H1 (cell line): ENCODE results near the gene FRMD4A. TPM values are rescaled to one million over a fixed set of nuclear protein-coding genes. Genes with fewer than 3 reads are reported as not detected.

ENCODE experiments used
- CTCF ChIA-PET: fragments of 300-600 bp; sonication (Branson Sonifier 250); formaldehyde crosslinking; loops from one replicate; lab custom pipeline; 2021; ENCODE audit not compliant: partially characterized antibody; lab: Charles Lee
- POLR2A ChIA-PET: fragments of 300-600 bp; sonication (Branson Sonifier 250); formaldehyde crosslinking; loops from one replicate; lab custom pipeline; 2021; ENCODE audit warnings: inconsistent platforms; ENCODE audit not compliant: partially characterized antibody; lab: Charles Lee
- DNase-seq, 2 experiments: peaks; one replicate each; pipeline versions ENCODE4 v3.0.0 to v3.0.0-alpha.2; 2010 to 2022; ENCODE audit warnings: low spot score in 2 of 2, low read depth in 1 of 2, mixed read lengths in 1 of 2
- FAIRE-seq: peaks from 2 replicates; lab custom pipeline; 2011; peaks lifted over from hg19 to GRCh38; lab: Jason Lieb, UNC
- H2AFZ ChIP-seq: 2 replicates; pipeline ENCODE4 v1.8.1; 2012; ENCODE audit warnings: low read length, inconsistent platforms
- H2AK5ac ChIP-seq: 2 replicates; pipeline ENCODE4 v1.6.1; 2013; ENCODE audit warnings: low read depth, low read length
- H2BK120ac ChIP-seq: replicated peaks from 2 replicates; pipeline ENCODE3; 2013; ENCODE audit warnings: low read depth, low read length, inconsistent platforms
- H2BK12ac ChIP-seq: 2 replicates; pipeline ENCODE4 v1.6.1; 2013; ENCODE audit warnings: low read depth, low read length
- H2BK15ac ChIP-seq: 2 replicates; pipeline ENCODE4 v1.6.1; 2013; ENCODE audit warnings: low read length
- H2BK20ac ChIP-seq: 2 replicates; pipeline ENCODE4 v1.6.1; 2013; ENCODE audit warnings: low read length
- H2BK5ac ChIP-seq: 2 replicates; pipeline ENCODE4 v1.6.1; 2013; ENCODE audit warnings: low read depth, low read length
- H3K14ac ChIP-seq: 2 replicates; pipeline ENCODE4 v1.6.1; 2013; ENCODE audit warnings: inconsistent platforms; ENCODE audit not compliant: insufficient read length
- H3K18ac ChIP-seq: 2 replicates; pipeline ENCODE4 v1.6.1; 2013; ENCODE audit warnings: low read length; ENCODE audit errors: extremely low read depth
- H3K23ac ChIP-seq: 2 replicates; pipeline ENCODE4 v1.6.1; 2013; ENCODE audit warnings: inconsistent platforms; ENCODE audit not compliant: insufficient read length
- H3K23me2 ChIP-seq: 2 replicates; pipeline ENCODE4 v1.6.1; 2013; ENCODE audit warnings: low read depth, low read length
- H3K27ac ChIP-seq: 2 replicates; pipeline ENCODE4 v1.6.1; 2011; ENCODE audit warnings: low read depth, low read length, inconsistent platforms
- H3K27me3 ChIP-seq, 4 experiments: replicated peaks in 1 of 4; 1 replicate in 1 of 4; 2 replicates in 3 of 4; pipeline versions ENCODE4 v1.6.1 to v1.8.1; 2011 to 2013; ENCODE audit warnings: low read length in 3 of 4, mild to moderate bottlenecking in 3 of 4, inconsistent platforms in 2 of 4, mixed read lengths in 2 of 4, moderate library complexity in 1 of 4; ENCODE audit not compliant: control insufficient read depth in 3 of 4, insufficient read depth in 3 of 4; ENCODE audit errors: extremely low read depth in 1 of 4
- H3K36me3 ChIP-seq, 4 experiments: 2 replicates each; pipeline versions ENCODE4 v1.6.1 to v1.8.1; 2011 to 2013; ENCODE audit warnings: mild to moderate bottlenecking in 4 of 4, low read length in 3 of 4, moderate library complexity in 2 of 4, control low read depth in 1 of 4, inconsistent platforms in 1 of 4; ENCODE audit not compliant: insufficient read depth in 4 of 4, control insufficient read depth in 2 of 4
- H3K4ac ChIP-seq: replicated peaks from 2 replicates; pipeline ENCODE3; 2013; ENCODE audit warnings: low read length, low read depth, mixed read lengths, inconsistent platforms; ENCODE audit not compliant: insufficient read length
- H3K4me1 ChIP-seq, 4 experiments: replicated peaks in 1 of 4; 1 replicate in 1 of 4; 2 replicates in 3 of 4; pipeline versions ENCODE4 v1.6.1 to v1.8.1; 2011 to 2013; ENCODE audit warnings: low read length in 3 of 4, inconsistent platforms in 2 of 4, mixed read lengths in 1 of 4; ENCODE audit not compliant: insufficient read depth in 4 of 4, control insufficient read depth in 3 of 4
- H3K4me2 ChIP-seq, 2 experiments: 2 replicates each; pipeline versions ENCODE4 v1.6.1 to v1.8.1; 2011 to 2013; ENCODE audit warnings: low read depth in 2 of 2, low read length in 2 of 2, control low read depth in 1 of 2, inconsistent platforms in 1 of 2, mild to moderate bottlenecking in 1 of 2; ENCODE audit not compliant: insufficient read depth in 1 of 2
- H3K4me3 ChIP-seq, 4 experiments: fragments of 200-600, 300-600 bp in 1 of 4; sonication (generic), shearing (Covaris generic), sonication (Bioruptor Twin) in 1 of 4; 2 replicates each; pipeline versions ENCODE4 v1.5.1 to v1.8.1; 2011 to 2016; ENCODE audit warnings: low read length in 4 of 4, low read depth in 3 of 4, control low read depth in 2 of 4, inconsistent platforms in 2 of 4, mild to moderate bottlenecking in 2 of 4, mixed read lengths in 1 of 4, moderate library complexity in 1 of 4; ENCODE audit not compliant: insufficient read depth in 2 of 4; ENCODE audit errors: extremely low read depth in 1 of 4
- H3K56ac ChIP-seq: replicated peaks from 2 replicates; pipeline ENCODE3; 2013; ENCODE audit warnings: low read depth, mild to moderate bottlenecking, mixed read lengths, low read length, inconsistent platforms; ENCODE audit not compliant: insufficient read length
- H3K79me1 ChIP-seq: 2 replicates; pipeline ENCODE4 v1.6.1; 2013; ENCODE audit warnings: low read depth, low read length, control low read depth
- H3K79me2 ChIP-seq, 2 experiments: 2 replicates each; pipeline versions ENCODE4 v1.6.1 to v1.8.1; 2012 to 2013; ENCODE audit warnings: low read length in 2 of 2, mild to moderate bottlenecking in 2 of 2, inconsistent platforms in 1 of 2; ENCODE audit not compliant: insufficient read depth in 2 of 2, control insufficient read depth in 1 of 2
- H3K9ac ChIP-seq, 4 experiments: replicated peaks in 1 of 4; 1 replicate in 1 of 4; 2 replicates in 3 of 4; pipeline versions ENCODE4 v1.6.1 to v1.8.1; 2011 to 2013; ENCODE audit warnings: low read depth in 3 of 4, low read length in 3 of 4, control low read depth in 2 of 4, mild to moderate bottlenecking in 2 of 4, moderate library complexity in 2 of 4, inconsistent platforms in 1 of 4; ENCODE audit errors: extremely low read depth in 1 of 4
- H3K9me3 ChIP-seq, 2 experiments: 2 replicates each; pipeline versions ENCODE4 v1.6.1 to v1.8.1; 2012 to 2013; ENCODE audit warnings: mild to moderate bottlenecking in 2 of 2, moderate library complexity in 2 of 2, control low read depth in 1 of 2, inconsistent platforms in 1 of 2, low read depth in 1 of 2, low read length in 1 of 2, mixed read lengths in 1 of 2; ENCODE audit not compliant: insufficient read depth in 2 of 2
- H4K20me1 ChIP-seq, 2 experiments: replicated peaks in 1 of 2; 2 replicates each; pipeline versions ENCODE3 to v1.8.1; 2011 to 2013; ENCODE audit warnings: inconsistent platforms in 2 of 2, low read length in 2 of 2, mild to moderate bottlenecking in 1 of 2; ENCODE audit not compliant: insufficient read depth in 2 of 2, control insufficient read depth in 1 of 2
- H4K5ac ChIP-seq: 2 replicates; pipeline ENCODE4 v1.6.1; 2013; ENCODE audit warnings: low read length, low read depth, mixed read lengths, inconsistent platforms; ENCODE audit not compliant: insufficient read length
- H4K8ac ChIP-seq: 2 replicates; pipeline ENCODE4 v1.8.0; 2013; ENCODE audit warnings: mild to moderate bottlenecking, moderate library complexity, low read length, inconsistent platforms; ENCODE audit not compliant: insufficient read depth; ENCODE audit errors: extremely low read depth
- H4K91ac ChIP-seq: replicated peaks from 2 replicates; pipeline ENCODE3; 2013; ENCODE audit warnings: low read length, mixed read lengths, inconsistent platforms; ENCODE audit not compliant: insufficient read length
- BACH1 ChIP-seq: IDR thresholded peaks from 2 replicates; pipeline ENCODE4 v1.6.1; 2012; ENCODE audit warnings: low read length, improper control_type of control experiment
- CEBPB ChIP-seq: IDR thresholded peaks from 2 replicates; pipeline ENCODE4 v1.6.1; 2012; ENCODE audit warnings: low read depth, low read length
- GTF2F1 ChIP-seq: IDR thresholded peaks from 2 replicates; pipeline ENCODE4 v1.6.1; 2012; ENCODE audit warnings: low read depth, low read length, improper control_type of control experiment, borderline replicate concordance
- HDAC6 ChIP-seq: IDR thresholded peaks from one replicate; pipeline ENCODE4 v1.7.1; 2012; ENCODE audit warnings: low read depth, mild to moderate bottlenecking, inconsistent platforms, low read length, moderate library complexity
- KDM4A ChIP-seq: IDR thresholded peaks from one replicate; pipeline ENCODE4 v1.7.1; 2012; ENCODE audit warnings: low read depth, mild to moderate bottlenecking, moderate library complexity, low read length, inconsistent platforms; ENCODE audit not compliant: severe bottlenecking
- NANOG ChIP-seq: IDR thresholded peaks from 2 replicates; pipeline ENCODE4 v1.6.1; 2011; ENCODE audit warnings: low read length, low read depth, mild to moderate bottlenecking, inconsistent platforms; ENCODE audit not compliant: insufficient read depth, poor library complexity, severe bottlenecking
- RAD21 ChIP-seq, 2 experiments: IDR thresholded peaks in 1 of 2; conservative IDR thresholded peaks in 1 of 2; 2 replicates each; pipeline ENCODE4 v1.6.1; 2011; ENCODE audit warnings: low read depth in 2 of 2, low read length in 2 of 2, improper control_type of control experiment in 1 of 2, inconsistent platforms in 1 of 2, mild to moderate bottlenecking in 1 of 2, moderate library complexity in 1 of 2
- RBBP5 ChIP-seq: IDR thresholded peaks from 2 replicates; pipeline ENCODE4 v1.7.1; 2012; ENCODE audit warnings: low read depth, mild to moderate bottlenecking, inconsistent platforms, low read length, moderate library complexity, borderline replicate concordance
- ZNF274 ChIP-seq: IDR thresholded peaks from 2 replicates; pipeline ENCODE4 v1.7.0; 2012; ENCODE audit warnings: low read length, borderline replicate concordance; ENCODE audit errors: extremely low read depth
- WGBS, 2 experiments: shearing (Covaris generic) in 1 of 2; methylation state at CpG; one replicate each; pipeline versions ENCODE4 v1.1.6 to v1.1.7; 2013 to 2015; ENCODE audit warnings: low lambda C conversion rate in 2 of 2, mixed read lengths in 2 of 2, inconsistent platforms in 1 of 2, low coverage in 1 of 2, missing lambda C conversion rate in 1 of 2; ENCODE audit not compliant: insufficient replicate concordance in 2 of 2, insufficient coverage in 1 of 2, insufficient read length in 1 of 2; ENCODE audit errors: extremely low coverage in 1 of 2, missing lambda C conversion rate in 1 of 2; 5-methylcytosine and 5-hydroxymethylcytosine counted together
- polyA plus RNA-seq, 7 experiments: library from polyadenylated mRNA; depleted of rRNA in 3 of 7; stranded (reverse) in 5 of 7; unstranded in 2 of 7; fragments of >200 nt in 5 of 7; fragments of 200-250 nt in 2 of 7; gene quantifications; 1 replicate in 5 of 7; 2 replicates in 1 of 7; 4 replicates in 1 of 7; pipeline versions ENCODE4 v1.2.1 to v1.2.3, GENCODE V29; 2011 to 2013; ENCODE audit warnings: missing spikeins in 2 of 7, mixed read lengths in 2 of 7
- total RNA-seq: library from RNA; stranded (reverse); fragmentation: NEBNext Ultra II Directional; extraction: Animal tissue kit (Norgen Biotek cat#: 25700); gene quantifications from 2 replicates; pipeline ENCODE4 v1.2.1, GENCODE V29; 2021

FRMD4A gene
- total and polyA plus RNA-seq, 2 of the 8 experiments (the other 6 are each of a cell fraction or from before 2014, with no cell fraction given), result 38.6 to 39.6 TPM

GRCh38 chr10:13703101-13703818 is 627.5 kb downstream of the FRMD4A start:
- Histone ChIP-seq H3K23me2 (peaks cover 7% of the 10 kb centered on the region), H3K9ac (no peak overlapping the region), H2AK5ac (no peak overlapping the region), H2BK12ac (no peak overlapping the region), H3K4me3 (no peak overlapping the region), H3K79me1 (no peaks in the 10 kb centered on the region), H3K9me3 (no peaks in the 10 kb centered on the region), H4K20me1 (peaks cover 0 to 4% of the 10 kb centered on the region in 2 experiments), H3K18ac (no peak overlapping the region), H2AFZ (no peak overlapping the region), H2BK20ac (no peak overlapping the region), H2BK5ac (no peak overlapping the region), H2BK120ac (no peak overlapping the region), H3K4me2 (no peak overlapping the region), H3K27ac (no peak overlapping the region), H2BK15ac (no peak overlapping the region), H4K5ac (no peak overlapping the region), H3K79me2 (peaks cover 0 to 10% of the 10 kb centered on the region in 2 experiments; a peak in 1 of 4 replicates), H3K36me3 (peaks cover 0 to 21% (median 9%) of the 10 kb centered on the region in 4 experiments), H4K8ac (no peak overlapping the region), H3K4me1 (peaks cover 8 to 20% (median 12%) of the 10 kb centered on the region in 4 experiments), H3K14ac (no peak overlapping the region), H3K27me3 (no peaks in the 10 kb centered on the region), H4K91ac (no peak overlapping the region), H3K56ac (no peak overlapping the region), H3K4ac (no peak overlapping the region), H3K23ac (no peak overlapping the region)
- FAIRE-seq, result no peak
- ChIA-PET CTCF (interaction anchor here (0.5 to 1.9 kb wide), 4 partner anchors 12 to 24 kb away, joined by 3 to 5 read pairs (median 4); no protein-coding TSS in a partner anchor), POLR2A (no interaction called here)
- no peak for DNase-seq
- 89% methylated on average over 15 of the region's 15 CpGs; no CpG with 5 or more reads in 1 of the 2 experiments for WGBS, 2 experiments
- TF ChIP-seq GTF2F1, result no peak
- no peak for TF ChIP-seq NANOG
- no peak for TF ChIP-seq RBBP5
- no peak for TF ChIP-seq HDAC6
- no peak for TF ChIP-seq RAD21 (IDR thresholded peaks at IDR 0.05 in 1 of 2, conservative IDR thresholded peaks at IDR 0.05 in 1 of 2; ENCODE audit: low read depth in 2 of 2, low read length in 2 of 2)
- TF ChIP-seq BACH1, result no peak
- TF ChIP-seq CEBPB, result no peak
- TF ChIP-seq KDM4A, result no peak
- TF ChIP-seq ZNF274, result no peak
